Large intestine (tissue), 3 donors: Measurements from ENCODE around the gene DARS1. TPM values are rescaled to one million over a fixed set of nuclear protein-coding genes. Genes with fewer than 3 reads are reported as not detected.

Source experiments
- DNase-seq, 2 donors: peaks; one replicate each; pipeline versions ENCODE4 v3.0.0 to v3.0.0-alpha.2; 2013
- H3K27ac ChIP-seq: one replicate; pipeline ENCODE4 v1.5.1; 2013; ENCODE audit warnings: low read length
- H3K27me3 ChIP-seq: 2 replicates; pipeline ENCODE4 v1.6.1; 2013; ENCODE audit warnings: low read length; ENCODE audit not compliant: control insufficient read depth, insufficient read depth
- H3K36me3 ChIP-seq: 2 replicates; pipeline ENCODE4 v1.6.1; 2013; ENCODE audit warnings: low read length; ENCODE audit not compliant: control insufficient read depth, insufficient read depth
- H3K4me1 ChIP-seq: one replicate; pipeline ENCODE4 v1.6.1; 2013; ENCODE audit warnings: low read length; ENCODE audit not compliant: control insufficient read depth, insufficient read depth
- H3K4me3 ChIP-seq: one replicate; pipeline ENCODE4 v1.5.1; 2013; ENCODE audit warnings: low read length
- H3K9me3 ChIP-seq: one replicate; pipeline ENCODE4 v1.6.1; 2013; ENCODE audit warnings: mild to moderate bottlenecking, low read depth, low read length, moderate library complexity; ENCODE audit not compliant: control insufficient read depth
- WGBS: methylation state at CpG from one replicate; pipeline ENCODE4 v1.1.5; 2013; ENCODE audit warnings: low lambda C conversion rate; ENCODE audit not compliant: insufficient coverage; 5-methylcytosine and 5-hydroxymethylcytosine counted together
- polyA plus RNA-seq: library from polyadenylated mRNA; unstranded; fragments of 120-200 nt; gene quantifications from one replicate; pipeline ENCODE4 v1.2.1, GENCODE V29; 2013

The DARS1 gene
- polyA plus RNA-seq, 1 donor = 73.7 TPM

- H3K4me3 ChIP-seq = no peak overlapping the region
- H3K9me3 ChIP-seq = no peaks in the 10 kb centered on the region
- no peaks in the 10 kb centered on the region for H3K4me1 ChIP-seq
- peaks cover 19% of the 10 kb centered on the region for H3K36me3 ChIP-seq
- no peaks in the 10 kb centered on the region for H3K27me3 ChIP-seq
- 100% methylated on average over 1 of the region's 9 CpGs for WGBS
- no peak for DNase-seq
- no peak overlapping the region for H3K27ac ChIP-seq
Measured at GRCh38 chr2:135948642-135949355, 36.6 kb downstream of the DARS1 start.

DNA sequence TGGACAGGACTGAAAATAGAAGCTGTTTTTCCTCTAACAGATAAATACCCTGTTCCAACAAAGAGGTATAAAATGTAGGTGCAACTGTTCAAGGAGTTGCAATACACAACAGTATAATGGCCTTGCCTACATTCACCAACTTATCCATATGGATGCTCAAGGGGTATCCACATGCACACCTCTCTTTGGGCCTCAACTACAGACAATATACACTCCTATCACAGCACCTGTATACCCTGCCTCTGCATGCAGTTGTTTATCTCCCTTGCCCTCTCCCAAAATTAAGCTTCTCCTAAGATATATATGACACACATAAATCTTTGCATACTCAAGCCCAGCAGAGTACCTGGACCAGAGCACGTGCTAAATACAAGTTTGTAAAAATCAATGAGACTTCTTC lies 37.3 kb downstream of the DARS1 start:
- H3K27ac ChIP-seq = no peak overlapping the region
- H3K4me1 ChIP-seq = no peaks in the 10 kb centered on the region
- WGBS = no CpG with 5 or more reads among the region's 1 CpG
- no peak for DNase-seq
- H3K36me3 ChIP-seq = peaks cover 18% of the 10 kb centered on the region
- no peaks in the 10 kb centered on the region for H3K27me3 ChIP-seq
- no peaks in the 10 kb centered on the region for H3K9me3 ChIP-seq
- H3K4me3 ChIP-seq = no peak overlapping the region

DNA sequence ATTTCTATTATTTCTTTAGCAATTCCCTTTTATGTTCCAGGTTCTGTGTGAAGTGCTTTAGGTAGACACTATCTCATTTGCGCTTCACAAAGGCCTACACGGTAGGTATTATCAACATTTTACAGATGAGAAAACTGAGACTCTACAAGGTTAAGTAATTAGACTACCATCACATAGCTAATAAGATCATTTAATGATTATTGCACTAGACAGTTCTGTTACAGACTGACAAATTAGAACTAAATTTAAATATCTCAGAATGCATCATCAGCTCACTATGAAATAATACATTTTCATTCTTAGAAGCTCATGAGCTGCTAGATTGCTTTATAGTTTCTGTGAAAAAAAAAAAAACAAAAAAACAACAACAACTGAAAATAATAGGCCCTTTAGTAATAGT lies 37.9 kb downstream of the DARS1 start:
- DNase-seq = no peak
- WGBS = no CpG with 5 or more reads among the region's 2 CpGs
- no peaks in the 10 kb centered on the region for H3K27me3 ChIP-seq
- H3K27ac ChIP-seq = no peak overlapping the region
- no peak overlapping the region for H3K4me3 ChIP-seq
- peaks cover 18% of the 10 kb centered on the region for H3K36me3 ChIP-seq
- H3K9me3 ChIP-seq = no peaks in the 10 kb centered on the region
- no peaks in the 10 kb centered on the region for H3K4me1 ChIP-seq

- DNase-seq = no peak
- Histone ChIP-seq H3K36me3 (peaks cover 14% of the 10 kb centered on the region), H3K9me3 (no peaks in the 10 kb centered on the region), H3K4me3 (no peak overlapping the region), H3K27ac (no peak overlapping the region), H3K4me1 (no peaks in the 10 kb centered on the region), H3K27me3 (no peaks in the 10 kb centered on the region)
- WGBS = 100% methylated on average over 2 of the region's 3 CpGs
Measured at GRCh38 chr2:135945526-135945925, 39.9 kb downstream of the DARS1 start.

DNA sequence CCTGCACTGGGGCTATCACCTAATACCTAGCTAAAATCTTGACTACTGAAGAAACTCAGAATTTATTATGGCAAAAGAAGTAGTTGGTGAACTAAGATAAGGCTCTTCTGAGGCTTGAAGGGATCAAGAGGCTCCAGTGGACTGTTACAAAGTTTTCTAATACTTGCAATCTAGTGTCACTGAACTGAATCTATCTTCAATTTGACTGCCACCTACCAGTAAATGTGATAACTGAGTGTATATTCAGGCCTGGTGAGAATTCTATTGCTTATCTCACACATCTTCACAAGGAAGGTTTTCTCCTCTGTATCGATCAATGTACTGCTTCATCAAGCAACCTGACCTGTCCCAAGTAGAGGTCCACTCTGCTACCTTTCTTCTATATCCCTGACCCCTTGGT lies 40.8 kb downstream of the DARS1 start:
- H3K9me3 ChIP-seq = no peaks in the 10 kb centered on the region
- DNase-seq = no peak
- H3K36me3 ChIP-seq = peaks cover 13% of the 10 kb centered on the region
- H3K27me3 ChIP-seq = no peaks in the 10 kb centered on the region
- H3K4me3 ChIP-seq = no peak overlapping the region
- 100% methylated on average over 1 of the region's 1 CpG for WGBS
- no peak overlapping the region for H3K27ac ChIP-seq
- no peaks in the 10 kb centered on the region for H3K4me1 ChIP-seq

DNA sequence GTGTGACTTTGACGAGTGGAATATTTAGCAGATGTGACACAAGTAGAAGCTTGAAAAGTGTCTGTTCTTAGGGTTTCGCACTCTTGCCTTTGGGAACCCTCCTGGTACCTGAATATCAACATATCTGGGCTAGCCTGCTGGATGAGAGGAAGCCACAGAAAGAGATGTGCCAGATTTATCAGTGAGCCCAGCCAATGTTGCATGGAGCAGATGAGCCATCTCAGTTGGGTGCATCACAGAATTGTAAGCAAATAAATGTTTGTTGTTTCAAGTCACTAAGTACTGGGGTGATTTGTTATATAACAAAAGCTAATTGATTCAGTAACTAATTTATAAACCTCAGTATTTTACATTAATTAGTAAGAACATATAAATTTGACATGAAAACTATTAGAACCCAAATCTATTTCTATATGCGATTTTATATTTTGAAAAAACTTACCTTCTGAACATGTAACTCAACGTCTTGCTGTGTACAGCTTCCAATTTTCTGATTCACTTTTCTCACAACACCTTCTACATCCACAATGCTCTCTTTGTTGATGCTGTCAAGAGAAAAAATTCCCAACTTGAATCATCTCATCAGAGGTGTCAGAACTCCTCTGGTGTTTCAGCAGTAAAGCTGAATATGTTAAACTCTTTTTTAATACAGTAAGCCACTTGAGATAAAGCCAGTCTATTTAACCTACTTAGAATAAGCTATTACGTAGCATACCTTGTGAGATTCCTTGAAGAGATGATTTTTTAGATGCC lies 42.3 kb downstream of the DARS1 start:
- no peaks in the 10 kb centered on the region for H3K9me3 ChIP-seq
- no peaks in the 10 kb centered on the region for H3K4me1 ChIP-seq
- H3K27me3 ChIP-seq = no peaks in the 10 kb centered on the region
- H3K4me3 ChIP-seq = no peak overlapping the region
- H3K27ac ChIP-seq = no peak overlapping the region
- H3K36me3 ChIP-seq = peaks cover 16% of the 10 kb centered on the region
- 94% methylated on average over 2 of the region's 5 CpGs for WGBS
- DNase-seq = no peak

- no peak for DNase-seq
- peaks cover 18% of the 10 kb centered on the region for H3K36me3 ChIP-seq
- H3K4me3 ChIP-seq = no peak overlapping the region
- no peak overlapping the region for H3K27ac ChIP-seq
- no peaks in the 10 kb centered on the region for H3K4me1 ChIP-seq
- H3K9me3 ChIP-seq = no peaks in the 10 kb centered on the region
- no peaks in the 10 kb centered on the region for H3K27me3 ChIP-seq
Measured at GRCh38 chr2:135936524-135936923, 48.9 kb downstream of the DARS1 start.

DNA sequence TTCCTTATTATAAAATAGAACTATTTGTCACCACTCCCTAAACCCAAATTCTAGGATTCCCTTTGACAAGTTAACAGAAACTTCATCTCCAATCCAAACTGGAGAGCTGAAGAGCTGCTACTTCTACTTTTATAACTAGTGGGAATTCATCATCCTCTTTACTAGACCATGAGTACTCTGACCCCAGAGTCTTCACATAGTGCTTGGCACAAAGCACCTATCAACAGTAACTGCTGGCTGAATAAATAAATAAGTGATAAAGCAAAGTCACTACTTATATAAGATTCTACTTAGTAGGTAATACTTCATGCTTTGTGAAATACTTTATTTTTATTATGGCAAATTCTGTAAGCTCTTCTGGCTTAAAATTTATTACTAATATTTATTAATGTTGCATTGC lies 49.5 kb downstream of the DARS1 start:
- H3K27ac ChIP-seq = no peak overlapping the region
- H3K27me3 ChIP-seq = no peaks in the 10 kb centered on the region
- DNase-seq = no peak
- H3K4me1 ChIP-seq = no peaks in the 10 kb centered on the region
- no peaks in the 10 kb centered on the region for H3K9me3 ChIP-seq
- peaks cover 24% of the 10 kb centered on the region for H3K36me3 ChIP-seq
- no peak overlapping the region for H3K4me3 ChIP-seq

DNA sequence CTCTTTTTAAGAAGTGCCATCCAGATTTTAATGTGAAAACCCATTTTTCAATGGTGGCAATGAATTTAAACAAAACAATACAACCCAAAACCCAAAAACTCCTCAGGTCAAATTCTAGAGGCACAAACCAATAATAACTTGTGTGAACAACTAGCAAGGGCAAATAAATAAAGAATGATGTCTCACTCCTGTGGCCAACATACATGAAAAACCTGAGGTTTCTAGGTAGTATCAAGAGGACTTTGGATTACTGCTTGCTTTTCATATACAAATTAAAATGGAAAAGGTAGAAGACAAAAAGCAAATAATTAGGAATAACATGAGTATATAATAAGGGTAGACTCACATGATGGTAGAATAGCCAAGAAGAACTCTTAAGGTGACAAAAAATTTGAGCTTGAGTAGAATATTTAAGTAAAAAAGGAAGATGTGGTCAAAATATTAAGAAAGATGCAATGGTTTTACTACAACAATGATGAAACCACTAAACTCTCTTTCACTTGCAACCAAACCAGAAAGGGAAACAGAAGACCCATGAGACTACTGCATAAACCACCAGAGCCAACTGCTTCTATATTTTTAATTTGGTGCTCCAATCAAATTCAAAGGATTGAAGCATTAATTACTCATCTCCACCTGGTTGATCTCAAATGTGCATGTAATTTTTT lies 53.5 kb downstream of the DARS1 start:
- H3K4me1 ChIP-seq = no peaks in the 10 kb centered on the region
- peaks cover 36% of the 10 kb centered on the region for H3K36me3 ChIP-seq
- no peak for DNase-seq
- H3K27me3 ChIP-seq = no peaks in the 10 kb centered on the region
- H3K27ac ChIP-seq = no peak overlapping the region
- no peaks in the 10 kb centered on the region for H3K9me3 ChIP-seq
- no peak overlapping the region for H3K4me3 ChIP-seq

- Histone ChIP-seq H3K27ac (no peak overlapping the region), H3K4me3 (no peak overlapping the region), H3K27me3 (no peaks in the 10 kb centered on the region), H3K9me3 (no peaks in the 10 kb centered on the region), H3K4me1 (no peaks in the 10 kb centered on the region), H3K36me3 (peaks cover 30% of the 10 kb centered on the region)
- no peak for DNase-seq
- WGBS = no CpG with 5 or more reads among the region's 3 CpGs
Measured at GRCh38 chr2:135926605-135927004, 58.8 kb downstream of the DARS1 start.
